HG03159 (cell line): ENCODE results near the gene GPR21.

Source experiments
- ATAC-seq: cut with Tn5 transposase; IDR thresholded peaks from one replicate; pipeline ENCODE4 v1.9.1; 2021; ENCODE audit warnings: mild to moderate bottlenecking, moderate library complexity; ENCODE audit not compliant: unreplicated experiment

Gene GPR21

DNA sequence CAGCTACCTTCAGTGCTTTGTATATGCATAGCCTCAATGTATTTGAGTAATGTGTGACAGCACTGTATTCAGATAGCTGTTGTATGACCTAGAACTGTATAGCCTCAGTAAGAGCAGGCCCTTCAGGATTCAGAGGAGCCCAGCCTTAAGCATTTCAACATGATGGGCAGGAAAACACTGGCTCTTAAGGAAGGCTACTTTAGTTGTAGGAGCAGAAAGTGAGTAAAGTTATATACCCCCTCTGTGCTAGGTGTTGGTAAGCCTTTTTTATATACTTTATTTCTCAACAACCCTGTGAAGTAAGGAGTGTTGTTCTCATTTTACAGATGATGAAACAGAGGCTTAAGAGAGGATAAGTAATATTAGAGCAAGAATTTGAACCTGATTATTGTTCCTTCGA lies 1.5 kb upstream of the GPR21 start:
- ATAC-seq, result no peak

- no peak for ATAC-seq
These were observed 566 bp downstream of the GPR21 start for GRCh38 chr9:123033864-123034601.

GRCh38 chr9:123034881-123035510 lies 1.5 kb downstream of the GPR21 start:
- ATAC-seq, result no peak

GRCh38 chr9:123035791-123036190 lies 2.3 kb downstream of the GPR21 start:
- no peak for ATAC-seq

GRCh38 chr9:123036893-123037545 lies 3.6 kb downstream of the GPR21 start:
- no peak for ATAC-seq

DNA sequence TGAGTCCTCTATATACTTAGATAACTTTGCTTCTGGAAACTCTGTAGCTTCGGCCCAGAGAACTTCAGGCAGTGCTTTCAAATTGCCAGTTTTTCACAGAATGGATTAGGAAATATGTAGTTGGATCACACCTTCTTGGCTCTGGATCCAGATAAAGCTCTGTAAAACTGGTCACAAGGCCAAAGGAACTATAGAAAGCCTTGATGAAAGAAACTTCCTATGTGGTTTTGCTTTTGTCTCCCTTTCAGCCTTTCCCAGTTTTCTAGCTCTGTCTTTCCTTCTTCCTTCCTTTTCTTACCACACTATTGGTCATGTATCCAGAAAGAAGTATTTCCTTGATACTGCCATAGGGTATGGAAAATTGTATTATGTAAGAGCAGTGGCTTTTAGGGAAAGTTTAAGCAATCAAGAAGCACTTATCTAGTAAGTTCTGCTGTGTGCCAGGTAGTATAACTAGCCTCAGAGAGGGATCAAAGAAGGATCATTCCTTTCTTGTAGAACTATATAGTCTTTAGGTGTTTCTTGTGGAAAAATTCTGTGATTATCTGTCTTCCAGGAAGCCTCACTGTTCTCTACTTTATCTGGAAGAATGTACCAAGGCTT lies 6.3 kb downstream of the GPR21 start:
- ATAC-seq, result no peak

- ATAC-seq, result no peak
These were observed 7.3 kb downstream of the GPR21 start for GRCh38 chr9:123040801-123041200.

DNA sequence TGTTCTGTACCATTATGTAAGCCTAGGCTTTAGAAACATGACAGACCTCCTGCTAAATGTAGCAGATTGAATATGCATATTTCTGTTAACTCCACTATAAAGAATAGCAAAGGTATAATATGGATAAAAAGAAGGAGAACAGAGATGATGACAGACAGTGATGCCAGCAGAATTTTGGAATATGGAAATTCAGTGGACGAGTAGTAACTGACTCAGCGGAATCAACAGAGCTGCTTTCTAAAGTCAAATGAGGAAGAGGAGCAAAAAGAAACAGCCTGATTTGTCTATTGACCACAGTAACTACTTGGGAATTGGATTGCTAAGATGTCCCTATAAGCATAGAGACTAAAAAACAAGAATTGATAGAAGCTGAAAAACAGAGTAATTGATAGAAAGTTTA lies 8.0 kb downstream of the GPR21 start:
- no peak for ATAC-seq

GRCh38 chr9:123043081-123043939 lies 9.8 kb downstream of the GPR21 start:
- no peak for ATAC-seq

DNA sequence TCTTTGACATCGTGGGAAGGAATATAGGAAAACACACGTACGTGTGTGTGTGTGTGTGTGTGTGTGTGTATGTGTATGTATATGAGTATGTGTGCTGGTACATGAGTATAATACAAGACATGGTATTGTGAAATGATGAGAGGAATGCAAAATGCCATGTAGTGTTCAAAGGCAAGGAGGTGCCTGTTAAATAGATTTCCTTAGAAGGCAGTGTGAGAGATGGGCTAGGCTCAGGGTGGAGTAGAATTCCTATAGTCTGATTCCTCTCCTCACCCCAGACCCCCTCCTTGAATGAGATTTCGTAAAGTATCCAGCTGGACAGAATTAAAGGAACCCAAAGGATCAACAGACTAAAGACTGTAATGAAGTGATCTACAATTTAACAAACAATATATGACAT lies 11.1 kb downstream of the GPR21 start:
- no peak for ATAC-seq

GRCh38 chr9:123046406-123047195 lies 13.1 kb downstream of the GPR21 start:
- no peak for ATAC-seq

DNA sequence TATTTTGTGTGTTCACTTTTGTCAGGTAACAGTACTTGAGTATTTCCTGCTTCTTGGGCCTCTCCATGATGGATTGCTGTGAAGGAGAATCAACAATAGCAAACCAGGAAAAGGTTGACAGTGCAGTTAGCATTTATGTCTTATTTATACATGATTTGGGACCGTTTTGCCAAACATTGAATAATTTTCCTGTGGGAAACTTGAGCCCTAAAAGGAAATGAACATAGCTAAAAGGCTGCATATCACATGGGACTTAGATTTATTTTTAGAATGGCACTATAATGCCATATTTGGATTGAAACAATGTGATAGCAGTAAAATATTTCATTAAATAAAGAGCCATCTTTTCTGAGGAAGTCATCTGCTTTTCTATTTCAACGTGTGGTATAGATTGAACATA lies 15.3 kb downstream of the GPR21 start:
- no peak for ATAC-seq

DNA sequence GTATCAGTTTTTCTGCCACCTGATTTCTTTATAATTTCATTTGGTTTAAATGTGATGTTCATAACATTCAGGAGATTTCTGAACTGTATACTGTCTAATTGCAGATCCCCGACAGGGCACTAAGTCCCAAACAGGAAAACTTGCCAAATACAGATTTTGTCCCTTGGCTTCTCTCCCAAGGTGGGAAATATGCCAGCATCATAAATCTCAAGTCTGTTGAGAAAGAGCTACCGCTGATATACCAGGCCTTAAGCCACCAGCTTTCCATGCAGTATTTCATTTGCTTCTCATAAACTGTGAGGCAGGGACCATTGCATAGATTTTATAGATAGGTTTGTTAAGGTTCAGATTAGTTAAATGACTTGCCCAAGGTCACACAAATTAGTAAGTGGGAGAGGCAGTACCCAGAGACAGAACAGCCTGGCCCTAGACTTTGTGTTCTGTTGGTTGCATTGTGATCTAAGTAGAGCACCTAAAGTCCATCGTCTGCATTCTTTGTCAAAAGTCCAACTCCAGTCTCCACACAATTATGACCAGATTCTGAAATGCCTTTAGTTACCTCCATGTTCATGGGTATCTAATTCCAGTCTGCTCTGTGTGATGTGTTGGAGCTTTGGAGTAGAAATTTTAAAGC lies 16.2 kb downstream of the GPR21 start:
- ATAC-seq, result no peak

DNA sequence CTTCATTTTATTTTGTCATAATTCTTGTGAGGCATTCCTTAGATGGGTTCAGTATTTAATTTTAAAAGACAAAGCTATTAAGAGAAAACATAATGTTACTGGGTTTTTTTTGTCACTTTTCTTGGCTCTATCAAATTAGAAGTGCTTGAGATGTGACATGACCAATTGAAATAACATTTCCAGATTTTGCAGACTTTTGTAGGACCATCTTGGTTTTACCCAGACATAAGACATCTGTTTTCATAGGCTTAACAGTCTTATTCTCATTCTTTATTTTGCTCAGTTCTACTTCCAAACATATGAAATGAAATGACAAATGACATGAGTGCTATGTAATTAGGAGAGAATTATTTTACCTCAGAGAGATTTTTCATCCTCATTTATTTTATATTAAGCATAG lies 19.6 kb downstream of the GPR21 start:
- no peak for ATAC-seq

GRCh38 chr9:123053711-123054110 lies 20.2 kb downstream of the GPR21 start:
- no peak for ATAC-seq

- no peak for ATAC-seq
These were observed 25.4 kb downstream of the GPR21 start for GRCh38 chr9:123058834-123059233.

DNA sequence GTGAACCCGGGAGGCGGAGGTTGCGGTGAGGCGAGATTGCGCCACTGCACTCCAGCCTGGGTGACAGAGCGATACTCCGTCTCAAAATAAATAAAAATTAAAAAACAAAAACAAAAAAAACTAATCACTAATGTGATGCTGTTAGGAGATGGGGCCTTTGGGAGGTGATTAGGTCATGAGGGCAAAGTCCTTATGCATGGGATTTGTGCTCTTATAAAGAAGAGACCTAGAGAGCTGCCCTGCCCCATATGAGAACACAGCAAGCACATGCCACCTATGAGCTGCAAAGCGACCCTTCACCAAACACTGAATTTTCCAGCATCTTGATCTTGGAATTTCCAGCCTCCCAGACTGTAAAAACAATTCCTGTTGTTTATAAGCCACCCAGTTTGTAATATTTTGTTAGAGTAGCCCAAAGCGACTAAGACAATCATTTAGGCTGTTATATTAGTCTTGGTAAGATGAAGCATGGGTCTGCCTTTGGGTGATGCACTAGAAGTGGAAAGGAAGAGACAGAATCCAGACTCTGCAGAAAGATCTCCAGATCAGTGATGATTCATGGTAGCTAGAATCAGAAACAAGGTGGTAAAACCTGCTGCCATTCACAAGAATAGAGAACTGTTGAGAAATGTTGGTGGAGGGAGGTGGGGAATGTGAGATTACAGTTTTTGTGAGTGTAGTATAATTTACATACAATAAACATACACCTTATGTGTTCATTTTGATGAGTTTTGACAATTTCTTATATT lies 26.2 kb downstream of the GPR21 start:
- no peak for ATAC-seq

- no peak for ATAC-seq
These were observed 27.7 kb downstream of the GPR21 start for GRCh38 chr9:123061216-123061615.
